K562 (cell line): Measurements from ENCODE around the gene KNSTRN. TPM values are rescaled to one million over a fixed set of nuclear protein-coding genes. Genes with fewer than 3 reads are reported as not detected.
A peak's percentile ranks its signal among the peaks of the same experiment; 100 is the strongest.

Experiments
- ATAC-seq: fragments of 200-7000 bp; cut with Tn5 transposase; 3 replicates; pipeline ENCODE4 v1.9.1; 2020; ENCODE audit warnings: moderate library complexity
- BruUV-seq: library from RNA; stranded (reverse); fragments of 400-500 nt; replicated peaks from 2 replicates; lab custom pipeline; 2021; lab: Mats Ljungman, UMichigan
- CTCF ChIA-PET: fragments of 300-600 bp; formaldehyde crosslinking; extraction: SDS; loops from one replicate; lab custom pipeline; 2021; ENCODE audit warnings: low intra/inter-chr PET ratio; lab: Yijun Ruan, JAX
- POLR2A ChIA-PET: fragments of 300-600, 350-650 bp; sonication (Branson Sonifier 250); formaldehyde crosslinking; extraction: SDS; loops from one replicate; lab custom pipeline; 2021; ENCODE audit warnings: antibody characterized with exemption, inconsistent platforms; lab: Yijun Ruan, JAX
- DNase-seq, 4 experiments: peaks; one replicate each; pipeline versions ENCODE4 v3.0.0 to v3.0.0-alpha.2; 2011 to 2018; ENCODE audit warnings: low spot score in 3 of 4, mixed read lengths in 3 of 4; ENCODE audit errors: extremely low read depth in 1 of 4
- FAIRE-seq: peaks from 2 replicates; lab custom pipeline; 2011; peaks lifted over from hg19 to GRCh38; lab: Jason Lieb, UNC
- H2AFZ ChIP-seq: 2 replicates; pipeline ENCODE4 v1.6.0; 2011; ENCODE audit warnings: low read depth, low read length, control low read depth, inconsistent platforms
- H3K27ac ChIP-seq: fragments of 200-600 bp; 3 replicates; pipeline ENCODE4 v1.8.0; 2011; ENCODE audit warnings: low read depth, mild to moderate bottlenecking, control low read depth, inconsistent platforms, low read length, moderate library complexity, mixed read lengths; ENCODE audit errors: extremely low read depth
- H3K27me3 ChIP-seq, 2 experiments: fragments of 300-600 bp in 1 of 2; 2 replicates in 1 of 2; 3 replicates in 1 of 2; pipeline versions ENCODE4 v1.6.0 to v1.8.0; 2011; ENCODE audit warnings: inconsistent platforms in 2 of 2, low read length in 2 of 2, mild to moderate bottlenecking in 1 of 2, mixed read lengths in 1 of 2, moderate library complexity in 1 of 2; ENCODE audit not compliant: control insufficient read depth in 2 of 2, insufficient read depth in 2 of 2
- H3K36me3 ChIP-seq: fragments of 300-600 bp; 3 replicates; pipeline ENCODE4 v1.8.0; 2011; ENCODE audit warnings: mild to moderate bottlenecking, low read length, inconsistent platforms; ENCODE audit not compliant: control insufficient read depth, insufficient read depth
- H3K4me1 ChIP-seq, 2 experiments: fragments of 200-600 bp in 1 of 2; replicated peaks in 1 of 2; 2 replicates in 1 of 2; 3 replicates in 1 of 2; pipeline versions ENCODE4 v1.5.1 to v1.8.0; 2011; ENCODE audit warnings: inconsistent platforms in 2 of 2, low read length in 2 of 2, mild to moderate bottlenecking in 1 of 2, mixed read lengths in 1 of 2, moderate library complexity in 1 of 2; ENCODE audit not compliant: control insufficient read depth in 2 of 2, insufficient read depth in 2 of 2
- H3K4me2 ChIP-seq: 2 replicates; pipeline ENCODE4 v1.6.1; 2011; ENCODE audit warnings: low read length, control low read depth, inconsistent platforms, mixed read lengths; ENCODE audit not compliant: insufficient read depth
- H3K4me3 ChIP-seq: fragments of 200-600 bp; sonication (generic), shearing (Covaris generic); 2 replicates; pipeline ENCODE4 v1.5.1; 2016; ENCODE audit warnings: control low read depth, inconsistent platforms
- H3K79me2 ChIP-seq: fragments of 200-600 bp; 3 replicates; pipeline ENCODE4 v1.8.0; 2011; ENCODE audit warnings: low read length, inconsistent platforms; ENCODE audit not compliant: control insufficient read depth, insufficient read depth
- H3K9ac ChIP-seq, 2 experiments: 2 replicates each; pipeline versions ENCODE4 v1.6.0 to v1.6.1; 2011; ENCODE audit warnings: low read depth in 2 of 2, low read length in 2 of 2, control low read depth in 1 of 2, inconsistent platforms in 1 of 2, mild to moderate bottlenecking in 1 of 2, mixed read lengths in 1 of 2; ENCODE audit not compliant: insufficient read depth in 1 of 2
- H3K9me1 ChIP-seq: one replicate; pipeline ENCODE4 v1.6.0; 2011; ENCODE audit warnings: inconsistent platforms, mild to moderate bottlenecking, low read length, moderate library complexity; ENCODE audit not compliant: control insufficient read depth, insufficient read depth
- H3K9me3 ChIP-seq: replicated peaks from 2 replicates; pipeline ENCODE4 v1.5.1; 2011; ENCODE audit warnings: low read depth, low read length, inconsistent platforms; ENCODE audit not compliant: control insufficient read depth, insufficient read depth
- H4K20me1 ChIP-seq: replicated peaks from 2 replicates; pipeline ENCODE4 v1.6.1; 2011; ENCODE audit warnings: low read length, inconsistent platforms, mixed read lengths; ENCODE audit not compliant: control insufficient read depth, insufficient read depth
- BRCA1 ChIP-seq, 2 experiments: fragments of 450-650 bp in 1 of 2; sonication (generic) in 1 of 2; formaldehyde crosslinking in 1 of 2; IDR thresholded peaks; 2 replicates each; pipeline versions ENCODE4 v1.5.0 to v1.6.1; 2017 to 2020; ENCODE audit warnings: mild to moderate bottlenecking in 1 of 2, missing genetic modification reagents in 1 of 2
- EGR1 ChIP-seq: fragments of 450-650 bp; conservative IDR thresholded peaks from 2 replicates; pipeline ENCODE4 v1.6.1; 2017; ENCODE audit warnings: mild to moderate bottlenecking
- WGBS: fragments of 100-300 bp; shearing (Covaris generic); methylation state at CpG from one replicate; pipeline ENCODE4 v1.1.6; 2016; ENCODE audit warnings: low coverage, mixed read lengths; ENCODE audit not compliant: insufficient coverage; ENCODE audit errors: missing lambda C conversion rate; 5-methylcytosine and 5-hydroxymethylcytosine counted together
- in situ Hi-C: fragments of 300-500 bp; cut with MboI; formaldehyde crosslinking; loops from 4 replicates; pipeline ENCODE4 v1.15.0; 2018; ENCODE audit warnings: inconsistent platforms, mixed read lengths
- intact Hi-C: fragments of 100-400 bp; cut with micrococcal nuclease; formaldehyde crosslinking; loops from 2 replicates; pipeline ENCODE4 v1.14.2; 2022
- polyA plus RNA-seq, 8 experiments: library from polyadenylated mRNA; depleted of rRNA in 4 of 8; stranded (reverse) in 5 of 8; unstranded in 3 of 8; fragments of >200 nt; fragmentation: Nextera tagmentation in 2 of 8; fragmentation: Illumina TruSeq in 1 of 8; extraction: Ambion mirVana in 2 of 8; extraction: Trizol in 1 of 8; gene quantifications; 2 replicates each; pipeline versions ENCODE4 v1.2.1 to v1.2.3, GENCODE V29; 2011 to 2014; ENCODE audit warnings: inconsistent platforms in 1 of 8, missing spikeins in 1 of 8
- total RNA-seq, 7 experiments: library from RNA; depleted of rRNA in 6 of 7; stranded (reverse); fragments of >200 nt in 6 of 7; fragmentation: Illumina TruSeq in 2 of 7; extraction: Trizol in 2 of 7; gene quantifications; 2 replicates each; pipeline versions ENCODE4 v1.2.1 to v1.2.3, GENCODE V29; 2011 to 2021; ENCODE audit warnings: low replicate concordance in 1 of 7

The KNSTRN gene
- total and polyA plus RNA-seq, 9 of the 15 experiments (the other 6 are each of a cell fraction or from before 2014, with no cell fraction given) = 48.7 to 88.2 (median 66.3) TPM

GRCh38 chr15:40405501-40406381 lies 23.2 kb downstream of the KNSTRN start, which contains the start of gene IVD:
TSS of gene IVD (plus strand) at chr15:40405795. CDS start at chr15:40405828, 33 bp downstream.
- H3K9me3 ChIP-seq = no peaks in the 10 kb centered on the region
- 0 out of 3 replicates have a peak, but pooled peaks cover 3% of the 10 kb centered on the region for H3K36me3 ChIP-seq
- BruUV-seq = no TSS peak
- H3K9ac ChIP-seq = peak within 1 kb of the TSS in 1 of 2 experiments; percentile 26; a peak in 2 of 4 replicates
- FAIRE-seq (no peak), DNase-seq (no peak), ATAC-seq (no peak)
- no peaks in the 10 kb centered on the region for H3K79me2 ChIP-seq
- H3K4me3 ChIP-seq = no peak within 1 kb of the TSS
- 79% methylated on average over 40 of the region's 54 CpGs for WGBS
- H3K9me1 ChIP-seq = no peaks in the 10 kb centered on the region
- H2AFZ ChIP-seq = no peak within 1 kb of the TSS
- TF ChIP-seq BRCA1 (IDR thresholded peaks at IDR 0.05) (no peak), BRCA1 (CRISPR knock-in tag; IDR thresholded peaks at IDR 0.05) (no peak), EGR1 (0 out of 2 replicates have a peak, but pooled peaks have one; percentile 11)
- CTCF ChIA-PET = no interaction called here
- H4K20me1 ChIP-seq = no peaks in the 10 kb centered on the region
- H3K4me1 ChIP-seq = peaks cover 0 to 8% of the 10 kb centered on the region in 2 experiments; a peak in 1 of 5 replicates
- no peak within 1 kb of the TSS for H3K4me2 ChIP-seq
- intact Hi-C loops = no loop called here
- no peak within 1 kb of the TSS for H3K27ac ChIP-seq
- no peaks in the 10 kb centered on the region for H3K27me3 ChIP-seq
- POLR2A ChIA-PET = interaction anchor here (0.6 to 2.9 kb wide), 6 partner anchors 8 to 221 kb away, joined by 3 to 11 read pairs (median 3); no protein-coding TSS in a partner anchor
- in situ Hi-C loops = no loop called here
